ENCODE measurements around the gene CEACAM3.

The CEACAM3 gene

GRCh38 chr19:41847351-41848105 is 51.1 kb downstream of the CEACAM3 start:
- Mint-ChIP-seq H3K36me3 (no peaks in the 10 kb centered on the region), H3K9me3 (ENCODE audit: low read depth) (no peaks in the 10 kb centered on the region), H3K27me3 (no peaks in the 10 kb centered on the region), H3K27ac (no peak overlapping the region), H3K4me1 (ENCODE audit: low read depth) (no peaks in the 10 kb centered on the region), H3K4me3 (no peak overlapping the region)

GRCh38 chr19:41848666-41849065 is 52.3 kb downstream of the CEACAM3 start:
- no peaks in the 10 kb centered on the region for H3K27me3 Mint-ChIP-seq
- H3K27ac Mint-ChIP-seq: no peak overlapping the region
- no peaks in the 10 kb centered on the region for H3K4me1 Mint-ChIP-seq (ENCODE audit: low read depth)
- no peaks in the 10 kb centered on the region for H3K36me3 Mint-ChIP-seq
- H3K9me3 Mint-ChIP-seq (ENCODE audit: low read depth): no peaks in the 10 kb centered on the region
- H3K4me3 Mint-ChIP-seq: no peak overlapping the region

- Mint-ChIP-seq H3K27ac (no peak overlapping the region), H3K9me3 (ENCODE audit: low read depth) (no peaks in the 10 kb centered on the region), H3K4me3 (no peak overlapping the region), H3K36me3 (no peaks in the 10 kb centered on the region), H3K27me3 (no peaks in the 10 kb centered on the region), H3K4me1 (ENCODE audit: low read depth) (no peaks in the 10 kb centered on the region)
Measured at GRCh38 chr19:41849067-41849466, 52.7 kb downstream of the CEACAM3 start.

GRCh38 chr19:41850381-41850780 is 54.0 kb downstream of the CEACAM3 start:
- Mint-ChIP-seq H3K4me3 (no peak overlapping the region), H3K27ac (no peak overlapping the region), H3K9me3 (ENCODE audit: low read depth) (no peaks in the 10 kb centered on the region), H3K4me1 (ENCODE audit: low read depth) (no peaks in the 10 kb centered on the region), H3K36me3 (no peaks in the 10 kb centered on the region), H3K27me3 (no peaks in the 10 kb centered on the region)

- Mint-ChIP-seq H3K4me3 (no peak overlapping the region), H3K9me3 (ENCODE audit: low read depth) (no peaks in the 10 kb centered on the region), H3K36me3 (no peaks in the 10 kb centered on the region), H3K4me1 (ENCODE audit: low read depth) (no peaks in the 10 kb centered on the region), H3K27ac (no peak overlapping the region), H3K27me3 (no peaks in the 10 kb centered on the region)
Measured at GRCh38 chr19:41851456-41851855, 55.1 kb downstream of the CEACAM3 start.

- Mint-ChIP-seq H3K27me3 (no peaks in the 10 kb centered on the region), H3K36me3 (no peaks in the 10 kb centered on the region), H3K27ac (no peak overlapping the region), H3K4me3 (no peak overlapping the region), H3K4me1 (ENCODE audit: low read depth) (no peaks in the 10 kb centered on the region), H3K9me3 (ENCODE audit: low read depth) (no peaks in the 10 kb centered on the region)
Measured at GRCh38 chr19:41853344-41853743, 57.0 kb downstream of the CEACAM3 start.

- H3K4me3 Mint-ChIP-seq: no peak overlapping the region
- no peaks in the 10 kb centered on the region for H3K4me1 Mint-ChIP-seq (ENCODE audit: low read depth)
- H3K36me3 Mint-ChIP-seq: no peaks in the 10 kb centered on the region
- H3K27me3 Mint-ChIP-seq: no peaks in the 10 kb centered on the region
- no peaks in the 10 kb centered on the region for H3K9me3 Mint-ChIP-seq (ENCODE audit: low read depth)
- no peak overlapping the region for H3K27ac Mint-ChIP-seq
Measured at GRCh38 chr19:41853768-41854167, 57.4 kb downstream of the CEACAM3 start.

- Mint-ChIP-seq H3K27me3 (no peaks in the 10 kb centered on the region), H3K9me3 (ENCODE audit: low read depth) (no peaks in the 10 kb centered on the region), H3K27ac (peak overlapping the region; percentile 100), H3K4me1 (ENCODE audit: low read depth) (peaks cover 33% of the 10 kb centered on the region), H3K36me3 (peaks cover 23% of the 10 kb centered on the region), H3K4me3 (peak overlapping the region; percentile 95)
Measured at GRCh38 chr19:41859213-41859617, 62.8 kb downstream of the CEACAM3 start.

- peak within 1 kb of the TSS; percentile 95 for H3K4me3 Mint-ChIP-seq
- H3K27ac Mint-ChIP-seq: peak within 1 kb of the TSS; percentile 100
- no peaks in the 10 kb centered on the region for H3K27me3 Mint-ChIP-seq
- H3K4me1 Mint-ChIP-seq (ENCODE audit: low read depth): peaks cover 39% of the 10 kb centered on the region
- peaks cover 23% of the 10 kb centered on the region for H3K36me3 Mint-ChIP-seq
- H3K9me3 Mint-ChIP-seq (ENCODE audit: low read depth): no peaks in the 10 kb centered on the region
Measured at GRCh38 chr19:41859618-41860418, 63.4 kb downstream of the CEACAM3 start, which contains the start of gene RPS19. Gene RPS19, plus strand, starts transcription at chr19:41860255. Its CDS starts 520 bp downstream, at chr19:41860775.

- Mint-ChIP-seq H3K4me3 (peak overlapping the region; percentile 95), H3K4me1 (ENCODE audit: low read depth) (peaks cover 42% of the 10 kb centered on the region), H3K27ac (peak overlapping the region; percentile 96), H3K36me3 (peaks cover 23% of the 10 kb centered on the region), H3K9me3 (ENCODE audit: low read depth) (no peaks in the 10 kb centered on the region), H3K27me3 (no peaks in the 10 kb centered on the region)
Measured at GRCh38 chr19:41860419-41861115, 64.2 kb downstream of the CEACAM3 start.
